Measurements from ENCODE around the gene SNRK.

GRCh38 chr3:43366885-43367284 lies 80.5 kb downstream of the SNRK start:
- TF ChIP-seq ZNF674 (CRISPR knock-in tag; IDR thresholded peaks at IDR 0.05; ENCODE audit: low read depth): no peak
- no peak for TF ChIP-seq NBN (conservative IDR thresholded peaks at IDR 0.05)
- TF ChIP-seq KDM1A (CRISPR knock-in tag; IDR thresholded peaks at IDR 0.05): no peak
- no peak for TF ChIP-seq POLR2A (IDR thresholded peaks at IDR 0.05; ENCODE audit: insufficient read depth in 1 of 2, low read depth in 2 of 2, low read length in 2 of 2)
- no peak for TF ChIP-seq REST (IDR thresholded peaks at IDR 0.05; ENCODE audit: borderline replicate concordance in 1 of 2, low read depth in 1 of 2, low read length in 2 of 2)
- no peak for TF ChIP-seq ZNF772 (CRISPR knock-in tag; IDR thresholded peaks at IDR 0.05)
- TF ChIP-seq CTCF (CRISPR knock-in tag; IDR thresholded peaks at IDR 0.05): no peak

Data from HepG2 (cell line).